GM23248 (cell line): ENCODE measurements around the gene CNOT3.

ENCODE experiments used
- EZH2 ChIP-seq: fragments of 200-600 bp; sonication (generic); IDR thresholded peaks from 2 replicates; pipeline ENCODE4 v1.6.1; 2018; ENCODE audit warnings: antibody characterized with exemption, mild to moderate bottlenecking; ENCODE audit not compliant: insufficient read depth, poor library complexity, severe bottlenecking
- EZH2phosphoT487 ChIP-seq: fragments of 200-600 bp; sonication (generic); IDR thresholded peaks from 2 replicates; pipeline ENCODE4 v1.6.1; 2018; ENCODE audit warnings: antibody characterized with exemption, moderate library complexity, mild to moderate bottlenecking, low read depth; ENCODE audit not compliant: insufficient read depth

DNA sequence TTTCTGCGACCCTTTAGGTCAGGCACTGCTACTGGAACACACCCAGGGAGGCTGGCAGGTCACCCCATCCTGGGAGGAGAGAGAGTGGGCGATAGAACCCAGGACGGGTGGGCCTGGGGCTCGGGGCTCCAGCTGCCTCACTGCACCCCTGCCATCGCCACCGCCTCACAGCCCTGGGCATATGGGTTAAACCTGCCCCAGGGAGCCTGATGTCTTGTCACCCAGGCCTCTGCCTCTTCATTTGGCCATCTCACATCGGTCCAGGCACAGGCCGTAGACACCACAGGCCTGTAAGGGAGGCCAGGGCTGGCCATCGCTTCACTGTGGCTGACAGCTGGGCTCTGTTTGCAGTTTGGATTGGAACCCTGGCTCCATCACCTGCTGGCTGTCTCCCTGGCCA is 11.8 kb upstream of the CNOT3 start:
- TF ChIP-seq EZH2 (no peak), EZH2phosphoT487 (no peak)
